Esophagus squamous epithelium (tissue), 5 donors: ENCODE measurements around the gene CSAG2. TPM values are rescaled to one million over a fixed set of nuclear protein-coding genes. Genes with fewer than 3 reads are reported as not detected.
"Not testable (repeated sequence)": the region's sequence is repeated elsewhere in the genome, so short reads cannot be mapped to it uniquely, and the experiment has no call there.

Experiments
- DNase-seq: peaks from one replicate; lab custom pipeline; 2025; lab: John Stamatoyannopoulos, UW
- H3K27ac ChIP-seq, 4 donors: fragments of 200-600 bp; sonication (generic); one replicate each; pipeline ENCODE4 v1.5.1; 2016 to 2019; ENCODE audit warnings: mild to moderate bottlenecking in 1 of 4
- H3K27me3 ChIP-seq, 4 donors: fragments of 200-600 bp; sonication (generic); 1 replicate in 3 of 4; 2 replicates in 1 of 4; pipeline versions ENCODE4 v1.5.1 to v1.6.0; 2017 to 2021; ENCODE audit warnings: antibody characterized with exemption in 1 of 4
- H3K36me3 ChIP-seq, 3 donors: fragments of 200-600 bp; sonication (generic); one replicate each; pipeline ENCODE4 v1.5.1; 2016 to 2019
- H3K4me1 ChIP-seq, 3 donors: fragments of 200-600 bp; sonication (generic); one replicate each; pipeline ENCODE4 v1.5.1; 2017 to 2019
- H3K4me3 ChIP-seq, 4 donors: fragments of 200-600 bp; sonication (generic); 1 replicate in 3 of 4; 2 replicates in 1 of 4; pipeline ENCODE4 v1.5.1; 2016 to 2019; ENCODE audit warnings: mild to moderate bottlenecking in 2 of 4, moderate library complexity in 1 of 4
- H3K9me3 ChIP-seq, 3 donors: fragments of 200-600 bp; sonication (generic); one replicate each; pipeline ENCODE4 v1.5.1; 2016 to 2019
- CTCF ChIP-seq, 6 experiments: fragments of 450-650 bp in 4 of 6; fragments of 200-600 bp in 2 of 6; sonication (generic) in 2 of 6; IDR thresholded peaks; one replicate each; pipeline ENCODE4 v1.5.1; 2016 to 2019; ENCODE audit warnings: antibody characterized with exemption in 6 of 6, mild to moderate bottlenecking in 4 of 6, moderate library complexity in 4 of 6
- POLR2A ChIP-seq, 4 donors: fragments of 450-650 bp; IDR thresholded peaks; one replicate each; pipeline ENCODE4 v1.6.1; 2017; ENCODE audit warnings: antibody characterized with exemption in 4 of 4, mild to moderate bottlenecking in 4 of 4, moderate library complexity in 3 of 4
- WGBS, 2 donors: methylation state at CpG; one replicate each; pipeline ENCODE4 v1.1.5; 2018; 5-methylcytosine and 5-hydroxymethylcytosine counted together
- intact Hi-C: fragments of 100-400 bp; cut with DNase I; formaldehyde crosslinking; loops from one replicate; pipeline ENCODE4 v1.15.0; 2022
- total RNA-seq, 4 donors: library from RNA; depleted of rRNA; stranded (reverse); fragments of >200 nt; gene quantifications; one replicate each; pipeline ENCODE4 v1.1.0, GENCODE V29; 2016
- donor health status: DM: yes; HTN: yes; CAD: no.

The CSAG2 gene
- total RNA-seq, 4 donors from 2014 or later = not detected

GRCh38 chrX:152733261-152733975 is 24.3 kb upstream of the CSAG2 start, which contains the start of the genes CSAG1 and MAGEA12:
CSAG1 (minus strand) TSS chrX:152733721; CDS start chrX:152732460, 1,261 bp downstream.
MAGEA12 (plus strand) TSS chrX:152733757; CDS start chrX:152736162, 2,405 bp downstream.
- Histone ChIP-seq H3K4me3 (no peak within 1 kb of the TSS), H3K27me3 (no peaks in the 10 kb centered on the region), H3K36me3 (no peaks in the 10 kb centered on the region), H3K4me1 (no peaks in the 10 kb centered on the region), H3K27ac (no peak within 1 kb of the TSS), H3K9me3 (no peaks in the 10 kb centered on the region)
- no peak for TF ChIP-seq POLR2A (IDR thresholded peaks at IDR 0.05)
- no peak for TF ChIP-seq CTCF (IDR thresholded peaks at IDR 0.05)
- intact Hi-C loops = no loop called here
- WGBS, 2 donors = 73% methylated on average over 2 of the region's 21 CpGs; no CpG with 5 or more reads in 1 of the 2 donors
- DNase-seq = no peak

- no peaks in the 10 kb centered on the region for H3K36me3 ChIP-seq
- WGBS, 2 donors = 75 to 82% methylated on average over 4 to 7 of the region's 7 CpGs
- no peak for DNase-seq
- no peaks in the 10 kb centered on the region for H3K9me3 ChIP-seq
- TF ChIP-seq POLR2A (IDR thresholded peaks at IDR 0.05) (no peak), CTCF (IDR thresholded peaks at IDR 0.05) (no peak)
- H3K27me3 ChIP-seq = no peaks in the 10 kb centered on the region
- intact Hi-C loops = no loop called here
- H3K4me1 ChIP-seq = no peaks in the 10 kb centered on the region
- no peak overlapping the region for H3K27ac ChIP-seq
- H3K4me3 ChIP-seq = no peak overlapping the region
Measured at GRCh38 chrX:152725409-152725808, 16.3 kb upstream of the CSAG2 start.

GRCh38 chrX:152713815-152714787 is 5.0 kb upstream of the CSAG2 start, which contains the start of gene MAGEA2B:
MAGEA2B (plus strand) TSS chrX:152714628; CDS start chrX:152717107, 2,479 bp downstream.
- DNase-seq, H3K4me1 ChIP-seq, H3K9me3 ChIP-seq, intact Hi-C loops, H3K27me3 ChIP-seq, H3K4me3 ChIP-seq, H3K36me3 ChIP-seq, H3K27ac ChIP-seq: not testable (repeated sequence)
- no CpG with 5 or more reads among the region's 35 CpGs for whole genome bisulfite sequencing, 2 donors

GRCh38 chrX:152713195-152713594 is 4.1 kb upstream of the CSAG2 start:
- H3K36me3 ChIP-seq, H3K9me3 ChIP-seq, H3K27ac ChIP-seq, H3K4me3 ChIP-seq, H3K27me3 ChIP-seq, H3K4me1 ChIP-seq, DNase-seq, intact Hi-C loops: not testable (repeated sequence)
- WGBS, 2 donors = no CpG with 5 or more reads among the region's 5 CpGs

- DNase-seq, intact Hi-C loops, H3K36me3 ChIP-seq, H3K4me1 ChIP-seq, H3K27me3 ChIP-seq, H3K27ac ChIP-seq, H3K9me3 ChIP-seq, H3K4me3 ChIP-seq: not testable (repeated sequence)
- WGBS, 2 donors = 33% methylated on average over 1 of the region's 7 CpGs; no CpG with 5 or more reads in 1 of the 2 donors
Measured at GRCh38 chrX:152706500-152706899, 2.6 kb downstream of the CSAG2 start.

- DNase-seq, H3K27me3 ChIP-seq, H3K9me3 ChIP-seq, H3K4me1 ChIP-seq, H3K27ac ChIP-seq, intact Hi-C loops, H3K4me3 ChIP-seq, H3K36me3 ChIP-seq: not testable (repeated sequence)
- 80% methylated on average over 1 of the region's 5 CpGs; no CpG with 5 or more reads in 1 of the 2 donors for WGBS, 2 donors
Measured at GRCh38 chrX:152700390-152700789, 8.7 kb downstream of the CSAG2 start.

- H3K36me3 ChIP-seq, intact Hi-C loops, H3K27me3 ChIP-seq, H3K4me3 ChIP-seq, H3K4me1 ChIP-seq, H3K9me3 ChIP-seq, H3K27ac ChIP-seq, DNase-seq: not testable (repeated sequence)
- WGBS, 2 donors = no CpG with 5 or more reads among the region's 34 CpGs
Measured at GRCh38 chrX:152697952-152698931, 10.8 kb downstream of the CSAG2 start, which contains the start of gene MAGEA3. MAGEA3 (plus strand) TSS chrX:152698794; CDS start chrX:152700833, 2,039 bp downstream.

- DNase-seq, H3K27me3 ChIP-seq, H3K4me3 ChIP-seq, H3K27ac ChIP-seq, H3K36me3 ChIP-seq, H3K9me3 ChIP-seq, H3K4me1 ChIP-seq, intact Hi-C loops: not testable (repeated sequence)
- WGBS, 2 donors = no CpG with 5 or more reads among the region's 3 CpGs
Measured at GRCh38 chrX:152681012-152681411, 28.1 kb downstream of the CSAG2 start.

GRCh38 chrX:152674652-152675051 is 34.4 kb downstream of the CSAG2 start:
- H3K36me3 ChIP-seq, H3K9me3 ChIP-seq, H3K4me3 ChIP-seq, H3K4me1 ChIP-seq, H3K27me3 ChIP-seq, intact Hi-C loops, DNase-seq, H3K27ac ChIP-seq: not testable (repeated sequence)
- 73 to 79% methylated on average over 3 of the region's 3 CpGs for WGBS, 2 donors
